ENCODE measurements around the gene HPGDS. TPM values are rescaled to one million over a fixed set of nuclear protein-coding genes. Genes with fewer than 3 reads are reported as not detected.

The HPGDS gene
- total RNA-seq, 4 donors from 2014 or later: 1.2 to 5.5 (median 2.6) TPM

DNA sequence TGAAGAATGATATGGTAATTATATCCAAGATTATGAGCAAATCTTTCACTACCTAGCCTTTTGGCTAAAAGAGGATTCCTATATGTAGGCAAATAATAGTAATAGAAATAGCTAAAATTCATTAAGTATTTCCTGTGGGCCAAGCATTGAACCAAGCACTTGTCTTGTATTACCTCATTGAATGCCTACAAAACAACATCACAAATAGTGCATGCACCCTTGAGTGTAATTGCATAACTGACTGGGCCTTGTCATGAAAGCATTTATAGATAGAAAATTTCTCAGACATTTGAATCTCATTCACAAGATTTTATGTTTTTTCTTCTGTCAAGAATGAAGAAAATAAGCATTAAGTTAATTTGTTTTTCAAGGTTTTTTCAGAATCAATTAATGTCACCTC, 3.9 kb upstream of the HPGDS start:
- Histone ChIP-seq H3K27me3 (no peaks in the 10 kb centered on the region), H3K36me3 (no peaks in the 10 kb centered on the region), H3K4me3 (no peak overlapping the region), H3K4me1 (no peaks in the 10 kb centered on the region), H3K9me3 (no peaks in the 10 kb centered on the region), H3K27ac (replicated peaks in 1 of 4) (no peak overlapping the region)
- DNase-seq (ENCODE audit: extremely low spot score): no peak
- intact Hi-C loops (cut with DNase I): no loop called here
- TF ChIP-seq POLR2A (IDR thresholded peaks at IDR 0.05; ENCODE audit: low read depth) (no peak), POLR2AphosphoS5 (IDR thresholded peaks at IDR 0.05) (no peak), EP300 (IDR thresholded peaks at IDR 0.05) (no peak)
- TF ChIP-seq, protein P1, sequence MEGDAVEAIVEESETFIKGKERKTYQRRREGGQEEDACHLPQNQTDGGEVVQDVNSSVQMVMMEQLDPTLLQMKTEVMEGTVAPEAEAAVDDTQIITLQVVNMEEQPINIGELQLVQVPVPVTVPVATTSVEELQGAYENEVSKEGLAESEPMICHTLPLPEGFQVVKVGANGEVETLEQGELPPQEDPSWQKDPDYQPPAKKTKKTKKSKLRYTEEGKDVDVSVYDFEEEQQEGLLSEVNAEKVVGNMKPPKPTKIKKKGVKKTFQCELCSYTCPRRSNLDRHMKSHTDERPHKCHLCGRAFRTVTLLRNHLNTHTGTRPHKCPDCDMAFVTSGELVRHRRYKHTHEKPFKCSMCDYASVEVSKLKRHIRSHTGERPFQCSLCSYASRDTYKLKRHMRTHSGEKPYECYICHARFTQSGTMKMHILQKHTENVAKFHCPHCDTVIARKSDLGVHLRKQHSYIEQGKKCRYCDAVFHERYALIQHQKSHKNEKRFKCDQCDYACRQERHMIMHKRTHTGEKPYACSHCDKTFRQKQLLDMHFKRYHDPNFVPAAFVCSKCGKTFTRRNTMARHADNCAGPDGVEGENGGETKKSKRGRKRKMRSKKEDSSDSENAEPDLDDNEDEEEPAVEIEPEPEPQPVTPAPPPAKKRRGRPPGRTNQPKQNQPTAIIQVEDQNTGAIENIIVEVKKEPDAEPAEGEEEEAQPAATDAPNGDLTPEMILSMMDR (IDR thresholded peaks at IDR 0.05): no peak

DNA sequence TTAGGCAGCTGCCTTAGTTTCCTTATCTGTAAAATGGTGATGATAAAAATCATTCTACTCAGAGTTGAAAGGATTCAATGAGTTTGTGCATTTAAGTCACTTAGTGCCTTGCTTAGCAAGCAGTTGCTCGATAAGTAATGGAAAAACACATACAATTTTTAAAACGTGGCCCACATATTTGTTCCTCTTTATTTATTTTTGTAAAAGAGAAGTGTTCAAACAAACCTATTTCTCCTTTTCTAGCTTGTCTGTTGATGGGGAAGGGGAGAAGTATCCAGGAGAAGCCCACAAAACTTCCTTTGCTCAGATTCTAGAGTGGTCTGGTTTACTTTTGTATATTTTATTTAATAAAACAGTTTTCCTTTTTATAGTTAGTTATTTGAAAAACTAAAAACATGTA, 3.3 kb upstream of the HPGDS start:
- Histone ChIP-seq H3K4me3 (no peak overlapping the region), H3K9me3 (no peaks in the 10 kb centered on the region), H3K27me3 (no peaks in the 10 kb centered on the region), H3K36me3 (no peaks in the 10 kb centered on the region), H3K27ac (replicated peaks in 1 of 4) (no peak overlapping the region), H3K4me1 (no peaks in the 10 kb centered on the region)
- intact Hi-C loops (cut with DNase I): no loop called here
- no peak for DNase-seq (ENCODE audit: extremely low spot score)
- TF ChIP-seq POLR2AphosphoS5 (IDR thresholded peaks at IDR 0.05): no peak
- TF ChIP-seq, protein P1 (IDR thresholded peaks at IDR 0.05): no peak
- no peak for TF ChIP-seq POLR2A (IDR thresholded peaks at IDR 0.05; ENCODE audit: low read depth)
- no peak for TF ChIP-seq EP300 (IDR thresholded peaks at IDR 0.05)
- 53% methylated on average over 2 of the region's 2 CpGs for WGBS

DNA sequence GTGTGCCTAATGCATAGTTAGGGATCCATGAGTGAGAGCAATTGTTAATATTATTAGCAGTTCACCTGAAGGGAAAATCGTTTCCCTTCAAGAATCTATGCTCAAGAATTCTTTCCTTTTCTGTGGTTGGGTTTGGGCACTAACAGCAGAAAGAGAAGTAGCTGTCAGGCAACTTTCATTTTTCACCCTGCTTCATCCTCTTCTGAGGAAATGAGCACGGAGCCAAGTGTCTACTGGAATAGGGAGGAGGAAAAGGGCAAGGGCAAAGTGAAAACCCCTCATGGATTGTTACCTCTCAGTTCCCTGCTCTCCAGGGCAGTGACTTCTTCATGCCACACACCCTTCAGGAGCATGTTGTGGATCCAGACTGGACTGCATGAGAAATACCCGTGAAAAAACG, 2.6 kb upstream of the HPGDS start:
- no peaks in the 10 kb centered on the region for H3K27me3 ChIP-seq
- intact Hi-C loops (cut with DNase I): no loop called here
- H3K36me3 ChIP-seq: no peaks in the 10 kb centered on the region
- no peaks in the 10 kb centered on the region for H3K9me3 ChIP-seq
- no peak overlapping the region for H3K4me3 ChIP-seq
- H3K27ac ChIP-seq (replicated peaks in 1 of 4): no peak overlapping the region
- 69% methylated on average over 4 of the region's 4 CpGs for WGBS
- no peak for DNase-seq (ENCODE audit: extremely low spot score)
- no peak for TF ChIP-seq POLR2A (IDR thresholded peaks at IDR 0.05; ENCODE audit: low read depth)
- H3K4me1 ChIP-seq: no peaks in the 10 kb centered on the region

DNA sequence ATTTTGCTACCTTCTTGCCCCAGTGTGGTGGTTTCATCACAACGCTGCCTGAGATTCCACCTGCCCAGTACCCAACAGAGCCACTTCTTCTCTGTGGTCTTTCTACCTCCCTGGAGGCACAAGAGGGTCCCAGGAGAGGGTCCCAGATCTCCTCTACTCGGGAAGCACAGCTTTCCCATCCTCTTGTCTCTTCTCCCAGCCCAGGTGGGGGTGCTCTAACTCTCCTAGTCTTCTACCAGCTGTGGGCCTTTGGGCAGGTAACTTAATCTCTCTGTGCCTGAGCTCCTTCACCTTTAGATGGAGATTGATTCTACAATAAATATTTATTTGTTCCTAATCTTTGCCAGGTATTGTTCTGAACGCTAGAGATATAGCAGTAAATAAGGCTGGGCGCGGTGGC, 1.8 kb upstream of the HPGDS start:
- TF ChIP-seq POLR2A (IDR thresholded peaks at IDR 0.05; ENCODE audit: low read depth) (no peak), EP300 (IDR thresholded peaks at IDR 0.05) (no peak), POLR2AphosphoS5 (IDR thresholded peaks at IDR 0.05) (no peak)
- TF ChIP-seq, protein P1 (IDR thresholded peaks at IDR 0.05): no peak
- Histone ChIP-seq H3K4me3 (no peak overlapping the region), H3K9me3 (no peaks in the 10 kb centered on the region), H3K27ac (replicated peaks in 1 of 4) (no peak overlapping the region), H3K4me1 (no peaks in the 10 kb centered on the region), H3K27me3 (no peaks in the 10 kb centered on the region), H3K36me3 (no peaks in the 10 kb centered on the region)
- intact Hi-C loops (cut with DNase I): no loop called here
- no peak for DNase-seq (ENCODE audit: extremely low spot score)
- WGBS: 91% methylated on average over 5 of the region's 5 CpGs

DNA sequence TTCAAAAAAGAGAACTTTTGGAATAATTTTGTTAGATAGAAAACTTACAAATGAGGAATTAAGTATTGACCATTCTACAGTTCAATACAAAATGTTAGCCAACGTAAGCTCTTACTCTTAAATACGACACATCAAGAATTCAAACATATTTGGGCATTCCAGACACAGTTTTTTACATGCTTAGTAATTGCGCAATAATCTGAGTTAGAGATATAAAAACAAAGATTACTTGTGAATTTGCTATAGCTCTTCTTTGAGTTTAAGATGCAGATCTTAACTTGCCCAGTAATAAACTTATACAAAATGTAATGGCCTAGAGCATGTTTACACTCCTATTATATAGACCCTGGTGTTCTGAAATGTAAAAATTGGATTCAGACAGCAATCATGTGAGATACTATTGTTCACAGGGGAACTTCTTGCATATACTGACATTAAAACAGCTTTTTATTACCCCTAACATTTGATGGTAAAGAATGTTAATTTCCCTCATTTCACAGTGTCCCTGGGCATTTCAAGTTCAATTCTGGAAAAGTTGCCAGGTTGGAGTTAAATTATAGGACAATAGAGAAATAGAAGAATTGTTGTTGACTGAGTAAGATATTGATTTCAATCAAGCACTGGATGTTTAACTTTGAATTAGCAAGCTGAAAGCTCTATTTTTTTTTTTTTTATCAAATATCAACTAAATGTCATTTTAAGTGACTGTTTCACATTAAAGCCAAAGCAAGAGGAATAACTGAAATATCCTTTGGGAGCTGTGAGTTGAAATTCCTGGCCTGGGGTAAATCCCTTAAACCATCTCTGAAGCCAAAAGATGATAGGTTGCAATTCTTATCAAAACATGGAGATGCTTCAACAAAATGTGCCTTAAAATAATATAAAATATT, 910 bp downstream of the HPGDS start:
- Histone ChIP-seq H3K27ac (replicated peaks in 1 of 4) (no peak overlapping the region), H3K4me1 (no peaks in the 10 kb centered on the region), H3K27me3 (no peaks in the 10 kb centered on the region), H3K36me3 (no peaks in the 10 kb centered on the region), H3K9me3 (no peaks in the 10 kb centered on the region), H3K4me3 (peak overlapping the region in 1 of 4 donors; percentile 4)
- intact Hi-C loops (cut with DNase I): no loop called here
- 83% methylated on average over 3 of the region's 3 CpGs for WGBS
- no peak for DNase-seq (ENCODE audit: extremely low spot score)
- no peak for TF ChIP-seq EP300 (IDR thresholded peaks at IDR 0.05)
- no peak for TF ChIP-seq POLR2A (IDR thresholded peaks at IDR 0.05; ENCODE audit: low read depth)
- TF ChIP-seq, protein P1 (IDR thresholded peaks at IDR 0.05): no peak
- no peak for TF ChIP-seq POLR2AphosphoS5 (IDR thresholded peaks at IDR 0.05)
